Astrocyte of the spinal cord (primary cell): ENCODE results near the gene FHIT.

Source experiments
- DNase-seq: peaks from one replicate; pipeline ENCODE4 v3.0.0; 2011; ENCODE audit warnings: low read depth, low spot score
- H3K4me3 ChIP-seq: 2 replicates; pipeline ENCODE4 v1.5.1; 2011; ENCODE audit warnings: low read depth, mild to moderate bottlenecking, low read length, moderate library complexity
- CTCF ChIP-seq: IDR thresholded peaks from 2 replicates; pipeline ENCODE4 v1.5.1; 2012; ENCODE audit warnings: low read depth, mild to moderate bottlenecking, low read length, inconsistent platforms
- in situ Hi-C: cut with HindIII; loops from 2 replicates; pipeline ENCODE4 v1.10.0; 2017; ENCODE audit warnings: low sequenced_read_pairs

The FHIT gene

GRCh38 chr3:60260546-60260945, 990.7 kb downstream of the FHIT start:
- no peak overlapping the region for H3K4me3 ChIP-seq
- TF ChIP-seq CTCF: no peak
- no peak for DNase-seq
- in situ Hi-C loops: no loop called here

DNA sequence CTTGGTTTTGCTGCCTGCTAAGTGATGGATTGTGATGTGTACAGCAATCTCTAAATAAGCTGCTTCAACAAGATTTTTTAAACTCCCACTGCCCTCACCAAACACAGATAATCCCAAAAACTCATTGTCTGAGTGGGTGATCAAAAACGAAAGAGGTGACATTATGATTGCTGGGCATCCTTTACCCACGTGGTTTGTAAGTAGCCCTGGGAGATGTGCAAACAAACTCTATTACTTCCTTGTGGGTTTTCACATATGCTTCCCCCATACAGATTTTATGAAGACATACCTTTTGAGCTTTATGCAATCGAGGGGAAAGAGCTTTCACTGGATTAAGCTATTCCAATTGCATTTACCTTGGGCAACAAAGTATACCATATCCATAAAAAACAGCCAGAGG, 1000.4 kb downstream of the FHIT start:
- in situ Hi-C loops: no loop called here
- H3K4me3 ChIP-seq: no peak overlapping the region
- DNase-seq: no peak
- no peak for TF ChIP-seq CTCF

DNA sequence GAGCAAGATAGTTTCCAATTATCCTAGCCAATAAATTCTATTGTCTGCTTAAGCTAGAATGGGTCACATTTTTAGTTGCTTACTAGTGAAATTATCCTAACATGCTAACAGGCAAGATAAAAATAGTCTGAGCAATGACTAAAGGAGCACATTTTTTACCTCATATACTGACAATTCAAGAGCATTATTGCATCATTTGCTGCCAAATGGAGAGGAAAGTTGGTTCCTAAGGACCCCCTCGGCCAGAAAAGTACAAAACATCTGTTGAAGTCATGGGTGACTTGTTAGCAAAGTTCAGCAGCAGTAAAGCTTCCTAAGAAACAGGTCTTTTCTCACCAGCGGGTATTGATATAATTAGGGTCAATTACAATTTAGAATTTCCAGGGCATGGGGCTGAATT, 1001.0 kb downstream of the FHIT start:
- in situ Hi-C loops: no loop called here
- TF ChIP-seq CTCF: no peak
- DNase-seq: no peak
- H3K4me3 ChIP-seq: no peak overlapping the region

- DNase-seq: no peak
- no peak overlapping the region for H3K4me3 ChIP-seq
- in situ Hi-C loops: no loop called here
- no peak for TF ChIP-seq CTCF
Observed at GRCh38 chr3:60246361-60246760, 1004.9 kb downstream of the FHIT start.

GRCh38 chr3:60243456-60243855, 1007.8 kb downstream of the FHIT start:
- DNase-seq: no peak
- H3K4me3 ChIP-seq: no peak overlapping the region
- in situ Hi-C loops: no loop called here
- no peak for TF ChIP-seq CTCF

- TF ChIP-seq CTCF: no peak
- H3K4me3 ChIP-seq: no peak overlapping the region
- DNase-seq: no peak
- in situ Hi-C loops: no loop called here
Observed at GRCh38 chr3:60240492-60240891, 1010.8 kb downstream of the FHIT start.

GRCh38 chr3:60238550-60238949, 1012.7 kb downstream of the FHIT start:
- H3K4me3 ChIP-seq: no peak overlapping the region
- DNase-seq: no peak
- TF ChIP-seq CTCF: no peak
- in situ Hi-C loops: no loop called here
